OCI-LY3 (cell line): Measurements from ENCODE around the gene PLA2G6.

Experiments used
- H2AFZ ChIP-seq: fragments of 200-600, 300-600 bp; shearing (Covaris generic); 2 replicates; pipeline ENCODE4 v1.6.0; 2014; ENCODE audit warnings: antibody characterized with exemption, low read depth, low read length
- H3K27ac ChIP-seq: fragments of 200-600, 300-600 bp; sonication (generic); 2 replicates; pipeline ENCODE4 v1.5.1; 2014; ENCODE audit warnings: mild to moderate bottlenecking, low read length, moderate library complexity, mixed read lengths
- H3K27me3 ChIP-seq: fragments of 200-600, 300-600 bp; sonication (generic); 2 replicates; pipeline ENCODE4 v1.6.1; 2014; ENCODE audit warnings: low read depth, low read length, mixed read lengths
- H3K36me3 ChIP-seq: fragments of 200-600, 300-600 bp; sonication (generic); replicated peaks from 2 replicates; pipeline ENCODE3; 2014; ENCODE audit warnings: low read depth, low read length, mixed read lengths
- H3K4me1 ChIP-seq: fragments of 300-600, 200-600 bp; sonication (generic); 2 replicates; pipeline ENCODE4 v1.6.1; 2014; ENCODE audit warnings: low read length, mixed read lengths
- H3K4me2 ChIP-seq: fragments of 200-600, 300-600 bp; sonication (generic); 2 replicates; pipeline ENCODE4 v1.6.1; 2014; ENCODE audit warnings: low read length, mixed read lengths
- H3K4me3 ChIP-seq: fragments of 300-600, 200-600 bp; sonication (generic); 2 replicates; pipeline ENCODE4 v1.5.1; 2014; ENCODE audit warnings: antibody characterized with exemption, mild to moderate bottlenecking, low read length, moderate library complexity
- H3K79me2 ChIP-seq: fragments of 300-600, 200-600 bp; shearing (Covaris generic); 2 replicates; pipeline ENCODE4 v1.6.1; 2014; ENCODE audit warnings: mild to moderate bottlenecking, low read length, mixed read lengths
- H3K9ac ChIP-seq: fragments of 300-600, 200-600 bp; shearing (Covaris generic); 2 replicates; pipeline ENCODE4 v1.6.0; 2014; ENCODE audit warnings: mild to moderate bottlenecking, low read length, moderate library complexity
- H3K9me3 ChIP-seq: fragments of 200-600, 300-600 bp; shearing (Covaris generic); 2 replicates; pipeline ENCODE4 v1.6.1; 2014; ENCODE audit warnings: low read length, mixed read lengths; ENCODE audit not compliant: insufficient read depth
- H4K20me1 ChIP-seq: fragments of 200-600, 300-600 bp; sonication (generic); 2 replicates; pipeline ENCODE4 v1.6.1; 2016; ENCODE audit warnings: low read length, mixed read lengths; ENCODE audit not compliant: insufficient read depth
- EZH2phosphoT487 ChIP-seq: fragments of 200-600 bp; shearing (Covaris generic); IDR thresholded peaks from 2 replicates; pipeline ENCODE4 v1.6.1; 2018; ENCODE audit warnings: antibody characterized with exemption, mixed run types, low read depth
- TF ChIP-seq, protein P1 (sequence below): fragments of 200-600, 300-600 bp; sonication (generic); IDR thresholded peaks from 2 replicates; pipeline ENCODE4 v1.5.1; 2014; ENCODE audit warnings: antibody characterized with exemption, low read length, low read depth

The PLA2G6 gene

DNA sequence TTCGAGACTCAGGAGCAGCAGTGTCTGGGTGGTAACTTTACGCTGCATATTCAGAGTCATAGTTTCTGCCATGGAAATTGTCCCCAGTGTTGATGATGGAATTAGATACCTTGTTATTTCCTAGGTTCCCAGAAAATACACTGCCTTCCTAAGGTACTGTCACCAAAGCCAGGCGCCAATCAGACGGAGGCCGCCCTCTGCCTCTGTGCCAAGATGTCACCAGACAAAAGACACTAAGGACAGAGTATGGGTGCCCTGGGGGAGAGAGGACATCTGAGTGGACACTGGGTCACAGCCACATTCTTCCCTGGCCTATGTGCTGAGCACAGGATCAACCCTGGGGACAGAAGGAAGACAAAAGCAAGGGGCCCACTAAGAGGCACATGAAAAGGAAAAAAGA is 11.2 kb downstream of the PLA2G6 start:
- Histone ChIP-seq H3K4me3 (no peak overlapping the region), H3K36me3 (no peaks in the 10 kb centered on the region), H3K9me3 (no peaks in the 10 kb centered on the region), H3K79me2 (no peaks in the 10 kb centered on the region), H3K27ac (no peak overlapping the region), H3K4me1 (no peaks in the 10 kb centered on the region), H3K9ac (no peak overlapping the region), H4K20me1 (no peaks in the 10 kb centered on the region), H2AFZ (no peak overlapping the region), H3K27me3 (no peaks in the 10 kb centered on the region), H3K4me2 (no peak overlapping the region)
- TF ChIP-seq, protein P1, sequence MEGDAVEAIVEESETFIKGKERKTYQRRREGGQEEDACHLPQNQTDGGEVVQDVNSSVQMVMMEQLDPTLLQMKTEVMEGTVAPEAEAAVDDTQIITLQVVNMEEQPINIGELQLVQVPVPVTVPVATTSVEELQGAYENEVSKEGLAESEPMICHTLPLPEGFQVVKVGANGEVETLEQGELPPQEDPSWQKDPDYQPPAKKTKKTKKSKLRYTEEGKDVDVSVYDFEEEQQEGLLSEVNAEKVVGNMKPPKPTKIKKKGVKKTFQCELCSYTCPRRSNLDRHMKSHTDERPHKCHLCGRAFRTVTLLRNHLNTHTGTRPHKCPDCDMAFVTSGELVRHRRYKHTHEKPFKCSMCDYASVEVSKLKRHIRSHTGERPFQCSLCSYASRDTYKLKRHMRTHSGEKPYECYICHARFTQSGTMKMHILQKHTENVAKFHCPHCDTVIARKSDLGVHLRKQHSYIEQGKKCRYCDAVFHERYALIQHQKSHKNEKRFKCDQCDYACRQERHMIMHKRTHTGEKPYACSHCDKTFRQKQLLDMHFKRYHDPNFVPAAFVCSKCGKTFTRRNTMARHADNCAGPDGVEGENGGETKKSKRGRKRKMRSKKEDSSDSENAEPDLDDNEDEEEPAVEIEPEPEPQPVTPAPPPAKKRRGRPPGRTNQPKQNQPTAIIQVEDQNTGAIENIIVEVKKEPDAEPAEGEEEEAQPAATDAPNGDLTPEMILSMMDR: no peak
- no peak for TF ChIP-seq EZH2phosphoT487

DNA sequence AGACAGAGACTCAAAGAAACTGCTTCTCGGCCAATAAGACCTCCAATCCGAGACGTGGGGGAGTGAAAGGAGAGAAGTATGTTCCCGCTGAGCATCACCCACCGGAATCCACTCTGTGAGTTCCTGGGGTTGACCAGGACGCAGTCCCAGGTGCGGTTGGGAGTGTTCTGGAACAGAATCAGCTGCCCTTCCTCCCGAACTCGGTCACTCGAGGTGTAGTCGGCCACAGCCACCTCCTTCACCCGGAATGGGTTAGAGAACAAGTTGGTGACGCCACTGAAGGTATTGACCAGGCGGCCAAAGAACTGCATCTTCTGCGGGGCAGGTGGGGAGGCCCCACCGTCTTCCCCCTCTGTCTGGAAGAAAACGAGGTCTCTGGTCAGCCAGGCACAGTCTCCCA is 12.5 kb downstream of the PLA2G6 start:
- H3K9me3 ChIP-seq: no peaks in the 10 kb centered on the region
- H4K20me1 ChIP-seq: no peaks in the 10 kb centered on the region
- H3K79me2 ChIP-seq: no peaks in the 10 kb centered on the region
- no peaks in the 10 kb centered on the region for H3K27me3 ChIP-seq
- H3K27ac ChIP-seq: no peak overlapping the region
- H2AFZ ChIP-seq: no peak overlapping the region
- H3K9ac ChIP-seq: no peak overlapping the region
- no peak overlapping the region for H3K4me2 ChIP-seq
- peaks cover under 1% of the 10 kb centered on the region for H3K4me1 ChIP-seq
- no peaks in the 10 kb centered on the region for H3K36me3 ChIP-seq
- H3K4me3 ChIP-seq: no peak overlapping the region
- TF ChIP-seq, protein P1: no peak
- no peak for TF ChIP-seq EZH2phosphoT487

DNA sequence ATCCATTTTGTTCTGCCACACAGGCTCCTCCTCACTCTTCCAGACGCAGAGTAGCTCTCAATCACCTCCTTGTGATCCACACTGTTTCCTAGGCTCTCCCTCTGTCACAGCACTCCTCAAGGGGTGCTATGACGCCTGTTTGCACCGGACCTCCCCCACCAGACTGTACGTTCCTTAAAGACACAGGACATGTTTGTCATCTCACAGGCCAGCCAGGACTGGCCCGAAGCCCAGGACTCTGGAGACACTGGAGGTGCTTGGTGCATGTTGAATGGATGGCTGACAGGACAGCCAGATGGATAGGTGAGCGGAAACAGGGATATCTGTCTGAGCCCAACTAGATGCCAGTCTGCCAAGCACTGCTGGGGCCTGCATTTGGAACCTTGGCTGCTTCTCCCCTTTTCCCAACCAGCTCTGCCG is 13.6 kb downstream of the PLA2G6 start:
- H2AFZ ChIP-seq: no peak overlapping the region
- peaks cover 12% of the 10 kb centered on the region for H3K4me1 ChIP-seq
- no peaks in the 10 kb centered on the region for H4K20me1 ChIP-seq
- no peaks in the 10 kb centered on the region for H3K79me2 ChIP-seq
- no peaks in the 10 kb centered on the region for H3K27me3 ChIP-seq
- H3K4me3 ChIP-seq: no peak overlapping the region
- H3K27ac ChIP-seq: no peak overlapping the region
- H3K36me3 ChIP-seq: no peaks in the 10 kb centered on the region
- no peaks in the 10 kb centered on the region for H3K9me3 ChIP-seq
- no peak overlapping the region for H3K4me2 ChIP-seq
- TF ChIP-seq, protein P1: no peak
- no peak for TF ChIP-seq EZH2phosphoT487
- no peak overlapping the region for H3K9ac ChIP-seq

DNA sequence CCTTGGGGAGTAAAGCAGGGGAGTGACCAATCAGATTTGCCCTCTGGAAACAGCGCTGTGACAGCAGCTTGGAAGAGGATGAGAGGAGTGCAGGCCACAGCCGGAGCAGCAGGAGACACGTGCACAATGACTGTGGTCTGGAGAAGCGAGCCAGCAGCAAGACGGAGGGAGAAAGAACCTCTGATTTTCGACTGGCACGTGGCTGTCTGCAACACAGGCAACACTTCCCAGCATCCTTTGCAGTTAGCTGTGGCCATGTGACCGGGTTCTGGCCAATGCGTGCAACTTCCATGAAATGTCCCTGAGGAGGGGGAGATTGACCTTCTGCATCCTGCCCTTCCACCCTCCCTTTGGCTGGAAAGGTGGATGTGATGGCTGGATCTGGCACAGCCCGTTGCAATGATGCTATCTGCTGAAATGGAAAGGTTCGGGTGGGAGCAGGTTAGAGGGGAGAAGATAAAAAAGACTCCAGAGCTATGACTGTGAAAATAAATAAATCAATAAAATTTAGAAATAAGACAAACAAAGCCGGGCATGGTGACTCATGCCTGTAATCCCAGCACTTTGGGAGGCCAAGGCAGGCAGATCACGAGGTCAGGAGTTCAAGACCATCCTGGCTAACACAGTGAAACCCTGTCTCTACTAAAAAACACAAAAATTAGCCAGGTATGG is 15.6 kb downstream of the PLA2G6 start:
- Histone ChIP-seq H3K27ac (no peak overlapping the region), H3K9ac (no peak overlapping the region), H3K4me3 (no peak overlapping the region), H3K4me2 (no peak overlapping the region), H3K79me2 (no peaks in the 10 kb centered on the region), H4K20me1 (no peaks in the 10 kb centered on the region), H3K9me3 (0 out of 2 replicates have a peak, but pooled peaks cover 5% of the 10 kb centered on the region), H3K36me3 (peaks cover 7% of the 10 kb centered on the region), H2AFZ (no peak overlapping the region), H3K4me1 (peaks cover 31% of the 10 kb centered on the region), H3K27me3 (no peaks in the 10 kb centered on the region)
- TF ChIP-seq, protein P1: no peak
